IPS DF 6.9 (cell line): ENCODE results near the gene PDZD2.

Experiments used
- DNase-seq: peaks from one replicate; pipeline ENCODE4 v3.0.0-alpha.2; 2013; ENCODE audit warnings: low read depth, low spot score
- H3K27ac ChIP-seq: one replicate; pipeline ENCODE4 v1.5.1; 2013; ENCODE audit warnings: low read length, control low read depth
- H3K27me3 ChIP-seq: 2 replicates; pipeline ENCODE4 v1.6.1; 2013; ENCODE audit warnings: mild to moderate bottlenecking, low read length; ENCODE audit not compliant: control insufficient read depth, insufficient read depth
- H3K36me3 ChIP-seq: 2 replicates; pipeline ENCODE4 v1.6.1; 2013; ENCODE audit warnings: low read length; ENCODE audit not compliant: control insufficient read depth, insufficient read depth
- H3K4me1 ChIP-seq: 2 replicates; pipeline ENCODE4 v1.6.1; 2013; ENCODE audit warnings: low read length; ENCODE audit not compliant: control insufficient read depth, insufficient read depth
- H3K4me3 ChIP-seq: 2 replicates; pipeline ENCODE4 v1.5.1; 2013; ENCODE audit warnings: mild to moderate bottlenecking, low read length
- H3K9me3 ChIP-seq: 2 replicates; pipeline ENCODE4 v1.6.1; 2013; ENCODE audit warnings: low read length, inconsistent platforms; ENCODE audit not compliant: control insufficient read depth, insufficient read depth
- WGBS: extraction: QIAGEN DNeasy Blood & Tissue Kit; methylation state at CpG from one replicate; pipeline ENCODE4 v1.1.7; 2013; ENCODE audit warnings: mixed read lengths, missing lambda C conversion rate; ENCODE audit not compliant: insufficient read length, insufficient coverage; 5-methylcytosine and 5-hydroxymethylcytosine counted together

The PDZD2 gene

DNA sequence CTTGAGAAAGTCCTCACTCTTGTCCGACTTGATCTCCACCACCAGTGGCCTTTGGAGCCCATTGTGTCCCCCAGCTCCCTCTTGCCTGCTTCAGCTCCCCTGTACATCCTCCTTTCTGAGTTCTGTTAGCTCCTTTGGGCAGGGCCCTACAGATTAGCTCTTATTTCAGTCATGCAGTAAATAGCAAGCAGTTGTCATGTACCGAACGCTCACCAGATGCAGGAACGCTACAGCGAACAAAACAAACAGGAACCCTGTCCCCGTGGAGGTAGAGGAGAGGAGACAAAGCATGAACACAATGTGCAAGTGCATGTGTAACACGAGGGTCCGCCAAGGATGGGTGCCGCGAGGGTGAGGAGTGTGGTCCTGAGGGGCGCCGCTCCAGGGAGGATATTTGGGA, 111.3 kb downstream of the PDZD2 start:
- Histone ChIP-seq H3K27ac (no peak overlapping the region), H3K27me3 (no peaks in the 10 kb centered on the region; the same call in 1 of the 2 replicates), H3K9me3 (no peaks in the 10 kb centered on the region), H3K4me1 (no peaks in the 10 kb centered on the region; the same call in 1 of the 2 replicates), H3K36me3 (no peaks in the 10 kb centered on the region), H3K4me3 (no peak overlapping the region)
- WGBS, result no CpG with 5 or more reads among the region's 12 CpGs
- DNase-seq, result no peak

DNA sequence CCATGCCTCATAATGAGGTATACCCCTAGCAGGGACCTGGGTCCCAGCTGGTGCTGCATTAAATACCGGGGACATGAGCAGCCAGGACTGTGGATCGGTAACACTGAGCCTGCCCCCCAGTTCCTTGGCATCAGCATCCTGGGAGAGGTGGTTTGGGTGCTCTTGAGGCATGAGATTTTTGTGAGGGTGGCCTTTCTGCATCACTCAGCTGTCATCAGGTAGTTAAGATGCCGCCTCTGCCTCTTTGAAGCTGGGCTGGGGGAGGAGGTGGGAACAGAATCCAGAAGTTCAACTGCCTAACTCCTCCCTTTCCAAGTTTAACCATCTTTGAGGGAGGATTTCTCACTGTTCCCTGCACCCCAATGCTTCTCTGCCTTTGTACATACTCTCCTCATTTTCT, 112.7 kb downstream of the PDZD2 start:
- H3K27me3 ChIP-seq, result no peaks in the 10 kb centered on the region; the same call in 1 of the 2 replicates
- WGBS, result no CpG with 5 or more reads among the region's 3 CpGs
- H3K27ac ChIP-seq, result no peak overlapping the region
- no peak overlapping the region for H3K4me3 ChIP-seq
- H3K9me3 ChIP-seq, result no peaks in the 10 kb centered on the region
- H3K36me3 ChIP-seq, result no peaks in the 10 kb centered on the region
- H3K4me1 ChIP-seq, result no peaks in the 10 kb centered on the region; the same call in 1 of the 2 replicates
- no peak for DNase-seq

DNA sequence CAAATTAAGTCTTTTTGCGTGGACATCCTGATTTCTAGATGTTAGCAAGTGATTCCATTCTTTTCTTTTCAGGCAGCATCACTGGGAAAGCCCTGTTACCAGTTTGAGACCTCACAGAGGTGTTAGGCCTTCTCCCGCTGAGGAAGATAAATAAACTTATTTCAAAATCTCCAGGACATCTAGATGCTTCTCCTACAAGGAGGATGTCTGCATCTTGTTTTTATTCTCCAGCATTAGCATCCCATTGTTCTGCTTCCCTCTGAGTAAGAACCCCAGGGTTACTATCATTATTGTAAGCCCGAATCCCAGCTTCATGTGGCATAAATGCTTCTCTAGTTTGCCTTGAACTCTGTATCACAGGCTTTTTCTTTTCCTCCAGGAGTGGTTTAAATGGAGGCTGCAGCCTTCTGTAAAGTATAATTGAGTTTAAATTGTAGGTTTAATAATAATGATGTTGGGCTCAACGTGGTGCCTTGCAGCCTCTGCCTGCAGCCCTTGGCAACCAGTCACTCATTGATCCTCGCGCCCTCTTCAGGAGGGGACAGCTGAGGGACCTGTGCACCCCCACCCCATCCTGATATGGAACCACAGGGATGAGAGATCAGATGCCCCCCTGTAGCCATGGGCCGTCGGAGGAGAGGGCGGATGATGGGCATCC, 114.9 kb downstream of the PDZD2 start:
- H3K4me1 ChIP-seq, result no peaks in the 10 kb centered on the region; the same call in 1 of the 2 replicates
- H3K4me3 ChIP-seq, result no peak overlapping the region
- no peaks in the 10 kb centered on the region; the same call in 1 of the 2 replicates for H3K27me3 ChIP-seq
- no peaks in the 10 kb centered on the region for H3K36me3 ChIP-seq
- DNase-seq, result no peak
- no peaks in the 10 kb centered on the region; the same call in 1 of the 2 replicates for H3K9me3 ChIP-seq
- WGBS, result no CpG with 5 or more reads among the region's 9 CpGs
- no peak overlapping the region for H3K27ac ChIP-seq

DNA sequence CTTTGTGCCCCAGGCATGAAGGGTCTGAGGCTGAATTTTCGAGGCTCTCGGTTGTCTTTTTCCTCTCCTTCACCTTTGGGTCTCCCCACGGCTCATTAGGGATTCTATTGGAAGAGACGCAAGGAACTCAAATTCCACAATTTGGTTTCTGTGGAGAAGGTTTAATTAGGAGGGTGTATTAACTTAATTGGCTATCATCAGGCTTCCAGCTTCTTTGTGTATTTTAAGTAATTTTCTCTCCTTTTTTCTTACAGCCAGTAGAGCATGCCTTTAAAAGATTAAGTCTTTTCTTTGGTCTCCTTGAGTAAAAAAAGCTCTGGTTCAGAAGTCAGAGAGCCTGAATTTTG, 115.4 kb downstream of the PDZD2 start:
- no peaks in the 10 kb centered on the region; the same call in 1 of the 2 replicates for H3K27me3 ChIP-seq
- no CpG with 5 or more reads among the region's 4 CpGs for WGBS
- no peak for DNase-seq
- no peaks in the 10 kb centered on the region; the same call in 1 of the 2 replicates for H3K9me3 ChIP-seq
- no peak overlapping the region for H3K4me3 ChIP-seq
- H3K36me3 ChIP-seq, result no peaks in the 10 kb centered on the region
- H3K4me1 ChIP-seq, result no peaks in the 10 kb centered on the region; the same call in 1 of the 2 replicates
- H3K27ac ChIP-seq, result no peak overlapping the region

DNA sequence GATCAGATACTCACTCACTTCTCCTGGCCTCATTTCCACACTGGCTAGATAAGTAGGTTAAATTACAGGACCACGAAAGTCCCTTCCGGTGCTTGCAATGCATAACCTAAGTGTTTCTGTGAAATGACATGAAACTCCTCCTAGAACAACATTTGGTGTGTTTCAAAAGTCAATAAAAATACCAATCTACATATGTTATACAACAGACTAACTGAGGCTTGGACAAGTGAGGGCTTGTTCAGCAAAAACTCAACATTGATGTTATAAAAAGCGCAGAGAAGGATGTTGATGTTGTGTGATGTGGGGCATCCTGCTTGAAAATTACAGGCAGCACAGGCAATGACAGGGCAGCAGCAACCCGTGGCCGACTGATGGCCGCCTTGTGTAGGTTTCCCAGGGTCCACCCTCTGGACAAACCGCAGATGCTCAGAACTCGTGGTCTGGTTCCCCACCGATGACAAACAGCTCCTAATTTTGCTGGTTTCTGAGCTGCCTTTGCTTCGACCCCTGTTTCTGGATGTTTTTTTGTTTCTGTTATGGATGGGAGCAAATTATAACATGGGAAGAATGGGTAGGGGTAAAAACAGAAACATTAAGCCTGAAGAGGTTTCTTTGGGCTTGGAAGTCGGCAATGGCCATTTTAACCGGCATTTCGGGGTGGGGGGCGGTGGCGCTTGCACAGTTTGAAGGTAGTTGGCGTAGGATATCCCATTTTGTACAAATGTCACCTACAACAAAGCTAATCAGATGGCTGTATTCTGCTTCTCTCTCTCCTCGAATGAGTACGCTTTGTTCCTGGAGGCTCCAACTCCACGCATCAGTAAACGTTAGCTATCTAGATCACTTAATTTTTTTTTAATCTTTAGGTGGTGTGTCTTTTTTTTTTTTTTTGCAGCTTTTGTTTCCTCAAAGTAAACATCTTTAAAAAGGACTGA, 116.1 kb downstream of the PDZD2 start:
- H3K4me3 ChIP-seq, result no peak overlapping the region
- H3K36me3 ChIP-seq, result no peaks in the 10 kb centered on the region
- no peaks in the 10 kb centered on the region; the same call in 1 of the 2 replicates for H3K27me3 ChIP-seq
- H3K4me1 ChIP-seq, result no peaks in the 10 kb centered on the region; the same call in 1 of the 2 replicates
- H3K9me3 ChIP-seq, result no peaks in the 10 kb centered on the region; the same call in 1 of the 2 replicates
- H3K27ac ChIP-seq, result no peak overlapping the region
- WGBS, result no CpG with 5 or more reads among the region's 20 CpGs
- DNase-seq, result no peak

DNA sequence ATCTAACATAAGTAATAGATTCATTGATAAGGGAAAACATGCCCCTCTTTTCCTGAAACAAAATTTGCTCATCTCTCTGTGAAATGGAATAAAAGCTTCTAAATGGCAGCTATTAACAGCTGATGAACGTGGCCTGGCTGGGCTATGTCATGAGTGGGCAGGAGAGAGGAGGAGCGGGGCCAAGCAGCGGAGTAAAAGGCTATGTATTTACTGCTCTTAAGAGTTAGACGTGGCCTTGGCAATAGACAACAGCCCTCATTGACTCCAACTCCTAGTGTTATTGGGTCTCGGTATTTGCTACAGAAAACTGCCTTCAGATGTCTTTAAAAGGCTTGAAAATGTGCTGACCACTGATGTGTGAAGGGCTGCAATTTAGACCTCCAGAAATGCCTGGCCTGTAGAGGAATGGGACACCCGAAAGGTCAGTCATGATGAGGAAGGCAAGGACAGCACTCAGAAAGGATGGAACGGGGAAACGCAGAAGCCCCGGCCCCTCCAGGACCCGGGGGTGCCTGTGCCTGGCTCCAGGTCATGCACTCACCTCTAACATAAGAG, 116.8 kb downstream of the PDZD2 start:
- no peaks in the 10 kb centered on the region; the same call in 1 of the 2 replicates for H3K4me1 ChIP-seq
- no peak overlapping the region for H3K27ac ChIP-seq
- no peak overlapping the region for H3K4me3 ChIP-seq
- H3K36me3 ChIP-seq, result no peaks in the 10 kb centered on the region
- no peak for DNase-seq
- no CpG with 5 or more reads among the region's 10 CpGs for WGBS
- no peaks in the 10 kb centered on the region; the same call in 1 of the 2 replicates for H3K27me3 ChIP-seq
- no peaks in the 10 kb centered on the region; the same call in 1 of the 2 replicates for H3K9me3 ChIP-seq

DNA sequence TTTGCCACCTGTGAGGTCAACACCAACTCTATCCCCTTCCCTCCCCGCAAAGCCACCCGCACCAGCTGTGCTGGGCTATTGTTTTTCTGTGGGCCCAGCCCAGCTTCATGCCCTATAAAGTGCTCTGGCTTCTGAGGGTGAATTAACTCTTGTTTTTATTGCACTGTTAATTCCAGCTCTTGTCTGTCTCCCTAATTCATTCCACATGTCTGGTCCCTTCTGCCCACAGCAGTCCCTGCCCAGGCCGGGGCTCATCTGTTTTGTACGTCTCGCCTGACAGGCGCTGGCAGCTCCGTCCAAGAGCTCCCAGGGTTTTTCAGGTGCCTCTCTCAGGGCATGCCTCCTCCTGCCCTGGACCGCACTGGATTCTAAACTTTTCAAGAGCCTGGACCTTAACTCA, 118.9 kb downstream of the PDZD2 start:
- no peaks in the 10 kb centered on the region; the same call in 1 of the 2 replicates for H3K27me3 ChIP-seq
- H3K4me3 ChIP-seq, result no peak overlapping the region
- H3K36me3 ChIP-seq, result no peaks in the 10 kb centered on the region
- no peaks in the 10 kb centered on the region; the same call in 1 of the 2 replicates for H3K9me3 ChIP-seq
- DNase-seq, result no peak
- WGBS, result no CpG with 5 or more reads among the region's 8 CpGs
- H3K4me1 ChIP-seq, result no peaks in the 10 kb centered on the region; the same call in 1 of the 2 replicates
- no peak overlapping the region for H3K27ac ChIP-seq

DNA sequence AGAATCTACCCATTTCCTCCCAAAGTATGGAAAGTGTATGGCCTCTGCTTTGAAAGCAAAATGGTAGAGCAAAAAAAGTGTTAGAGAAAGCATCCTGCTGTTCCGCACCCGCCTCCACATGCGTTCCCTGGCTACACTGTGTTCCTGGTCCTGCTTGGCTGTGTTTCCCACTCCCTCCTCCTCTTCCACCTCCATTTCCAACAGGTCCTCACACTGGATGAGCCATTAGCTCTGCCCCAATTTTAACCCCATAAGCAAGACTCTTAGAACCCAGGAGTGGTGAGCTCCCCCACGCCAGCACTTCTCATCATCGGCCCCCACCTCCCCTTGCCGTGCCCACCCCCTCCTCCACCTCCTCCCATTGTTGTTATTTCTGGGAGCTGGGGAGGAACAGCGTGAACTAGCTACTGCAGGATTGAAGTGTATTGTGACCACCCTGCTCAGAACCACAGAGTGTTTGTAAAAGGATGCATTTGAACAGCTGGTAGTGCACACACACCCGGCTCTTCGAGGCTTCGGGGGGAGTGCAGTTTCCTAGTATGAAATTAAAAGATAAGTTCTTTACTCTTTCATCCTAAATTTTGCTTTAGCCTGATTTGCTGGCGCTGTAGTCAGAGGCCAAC, 120.0 kb downstream of the PDZD2 start:
- H3K27me3 ChIP-seq, result no peaks in the 10 kb centered on the region; the same call in 1 of the 2 replicates
- no peak for DNase-seq
- WGBS, result no CpG with 5 or more reads among the region's 11 CpGs
- H3K36me3 ChIP-seq, result no peaks in the 10 kb centered on the region
- no peaks in the 10 kb centered on the region; the same call in 1 of the 2 replicates for H3K4me1 ChIP-seq
- H3K9me3 ChIP-seq, result no peaks in the 10 kb centered on the region; the same call in 1 of the 2 replicates
- H3K4me3 ChIP-seq, result no peak overlapping the region
- no peak overlapping the region for H3K27ac ChIP-seq

DNA sequence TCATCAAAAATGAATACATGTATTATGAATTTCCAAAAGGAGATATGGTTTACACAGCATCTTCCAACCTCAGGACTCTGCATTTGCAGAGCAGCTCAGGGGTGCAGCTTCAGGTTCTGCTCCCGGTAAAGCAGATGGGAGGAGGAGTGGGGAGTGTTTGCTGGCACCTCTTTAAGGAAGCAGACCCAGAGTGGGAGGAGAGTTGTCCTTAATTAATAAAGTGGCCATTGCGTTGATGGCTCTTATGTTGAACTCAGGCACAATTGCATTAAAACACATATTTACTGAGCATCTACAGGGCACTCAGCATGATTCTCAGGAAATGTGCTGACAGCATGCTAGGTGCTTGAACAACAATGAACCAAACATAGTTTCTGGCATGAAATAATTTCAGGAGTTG, 121.0 kb downstream of the PDZD2 start:
- no peaks in the 10 kb centered on the region; the same call in 1 of the 2 replicates for H3K27me3 ChIP-seq
- no CpG with 5 or more reads among the region's 2 CpGs for WGBS
- no peak for DNase-seq

DNA sequence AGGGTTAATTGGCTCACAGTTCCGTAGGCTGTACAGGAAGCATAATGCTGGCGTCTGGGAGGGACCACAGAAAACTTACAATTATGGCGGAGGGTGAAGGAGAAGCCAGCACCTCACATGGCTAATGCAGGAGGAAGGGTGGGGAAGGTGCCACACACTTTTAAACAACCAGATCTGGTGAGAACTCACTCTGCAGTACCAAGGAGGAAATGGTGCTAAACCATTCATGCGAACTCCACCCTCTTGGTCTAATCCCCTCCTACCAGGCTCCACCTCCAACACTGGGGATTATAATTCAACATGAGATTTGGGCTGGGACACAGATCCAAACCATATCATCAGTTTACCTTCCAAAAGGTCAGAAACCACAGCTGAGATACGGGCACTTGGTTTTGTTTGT, 122.9 kb downstream of the PDZD2 start:
- no peak for DNase-seq
- Histone ChIP-seq H3K36me3 (no peaks in the 10 kb centered on the region), H3K27me3 (no peaks in the 10 kb centered on the region), H3K27ac (no peak overlapping the region), H3K4me1 (no peaks in the 10 kb centered on the region), H3K9me3 (no peaks in the 10 kb centered on the region; the same call in 1 of the 2 replicates), H3K4me3 (no peak overlapping the region)
- no CpG with 5 or more reads among the region's 5 CpGs for WGBS

More for the DNA sequence above, 121.0 kb downstream of the PDZD2 start:
- Histone ChIP-seq H3K27ac (no peak overlapping the region), H3K36me3 (no peaks in the 10 kb centered on the region), H3K4me3 (no peak overlapping the region), H3K4me1 (no peaks in the 10 kb centered on the region), H3K9me3 (no peaks in the 10 kb centered on the region; the same call in 1 of the 2 replicates)
